ENCODE measurements around the gene MIX23.

The MIX23 gene

DNA sequence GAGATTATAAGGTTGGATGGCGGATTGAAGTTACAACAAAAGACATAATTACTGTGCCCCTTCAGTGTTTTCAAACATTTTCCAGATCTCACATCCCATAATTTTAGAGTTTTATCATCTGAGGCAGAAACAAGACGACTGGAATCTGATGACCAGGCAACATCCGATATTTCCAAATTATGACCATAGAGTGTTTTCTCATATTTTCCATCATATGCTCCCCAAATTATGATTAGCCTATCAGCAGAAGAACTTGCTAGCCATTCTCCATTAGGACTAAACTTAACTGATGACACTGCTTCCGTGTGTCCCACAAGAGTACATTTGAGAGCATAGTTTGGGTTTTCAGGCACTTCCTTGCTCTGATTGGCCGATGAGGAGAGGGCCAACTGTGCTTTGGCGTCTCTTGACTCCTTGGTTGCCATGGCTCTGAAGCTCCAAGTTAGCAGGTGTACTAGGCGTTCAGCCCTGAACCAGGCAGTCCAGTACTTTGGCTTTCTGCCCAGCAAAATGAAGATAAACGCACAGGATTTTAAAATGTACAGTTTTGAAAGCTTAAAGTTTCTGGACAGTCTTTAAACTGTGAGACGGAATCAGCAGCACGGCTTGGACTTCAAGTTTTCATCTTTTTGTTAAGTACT is 32.2 kb upstream of the MIX23 start:
- Histone ChIP-seq H3K27me3 (replicated peaks; ENCODE audit: insufficient read depth, low read length) (no peaks in the 10 kb centered on the region), H3K36me3 (replicated peaks; ENCODE audit: insufficient read depth, low read length) (no peaks in the 10 kb centered on the region), H4K20me1 (ENCODE audit: insufficient read depth, low read length) (no peaks in the 10 kb centered on the region), H3K9me2 (replicated peaks; ENCODE audit: insufficient read depth, low read length) (no peaks in the 10 kb centered on the region), H3K9ac (ENCODE audit: low read length) (peak overlapping the region; percentile 88), H3F3A (ENCODE audit: insufficient read depth, low read length) (peaks cover 24% of the 10 kb centered on the region), H3K79me2 (ENCODE audit: low read length) (peaks cover 36% of the 10 kb centered on the region), H2AFZ (ENCODE audit: low read length) (peak overlapping the region; percentile 63), H3K4me3 (ENCODE audit: low read length) (peak overlapping the region; percentile 76), H3K4me1 (ENCODE audit: low read length) (peaks cover 7% of the 10 kb centered on the region), H3K4me2 (ENCODE audit: low read depth, low read length) (peak overlapping the region; percentile 85), H3K27ac (ENCODE audit: low read length) (peak overlapping the region; percentile 97), H3K9me3 (replicated peaks; ENCODE audit: insufficient read depth, low read length) (no peaks in the 10 kb centered on the region)
- TF ChIP-seq EZH2 (optimal IDR thresholded peaks at IDR 0.05; ENCODE audit: low read depth, low read length): no peak
- peak; percentile 84 for DNase-seq

DNA sequence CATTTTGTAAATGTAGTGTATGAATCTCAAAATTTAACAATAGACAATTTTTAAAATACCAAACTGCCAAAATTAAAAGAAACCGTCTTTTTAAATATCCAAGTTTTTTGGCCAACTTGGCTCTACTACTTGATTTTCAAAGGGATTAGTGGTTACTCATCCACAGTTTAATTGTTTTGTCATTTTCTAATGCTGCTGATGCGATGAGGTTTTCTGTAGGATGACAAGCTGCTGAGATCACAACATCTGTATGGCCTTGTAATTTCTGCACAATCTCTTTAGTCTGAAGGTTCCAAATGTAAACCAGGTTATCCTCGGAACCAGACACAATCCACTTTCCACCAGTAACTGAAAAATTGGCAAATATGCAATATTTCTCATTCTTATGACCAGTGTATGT is 31.4 kb upstream of the MIX23 start:
- Histone ChIP-seq H3K27me3 (replicated peaks; ENCODE audit: insufficient read depth, low read length) (no peaks in the 10 kb centered on the region), H3K27ac (ENCODE audit: low read length) (peak overlapping the region; percentile 97; the same call in 1 of the 2 replicates), H3K9ac (ENCODE audit: low read length) (peak overlapping the region; percentile 88; the same call in 1 of the 2 replicates), H4K20me1 (ENCODE audit: insufficient read depth, low read length) (no peaks in the 10 kb centered on the region), H3K4me2 (ENCODE audit: low read depth, low read length) (peak overlapping the region; percentile 85), H3K9me3 (replicated peaks; ENCODE audit: insufficient read depth, low read length) (no peaks in the 10 kb centered on the region), H3K4me1 (ENCODE audit: low read length) (peaks cover 7% of the 10 kb centered on the region), H2AFZ (ENCODE audit: low read length) (no peak overlapping the region), H3K36me3 (replicated peaks; ENCODE audit: insufficient read depth, low read length) (no peaks in the 10 kb centered on the region), H3F3A (ENCODE audit: insufficient read depth, low read length) (peaks cover 24% of the 10 kb centered on the region), H3K79me2 (ENCODE audit: low read length) (peaks cover 36% of the 10 kb centered on the region), H3K4me3 (ENCODE audit: low read length) (peak overlapping the region; percentile 76), H3K9me2 (replicated peaks; ENCODE audit: insufficient read depth, low read length) (no peaks in the 10 kb centered on the region)
- DNase-seq: no peak
- TF ChIP-seq, protein P1, sequence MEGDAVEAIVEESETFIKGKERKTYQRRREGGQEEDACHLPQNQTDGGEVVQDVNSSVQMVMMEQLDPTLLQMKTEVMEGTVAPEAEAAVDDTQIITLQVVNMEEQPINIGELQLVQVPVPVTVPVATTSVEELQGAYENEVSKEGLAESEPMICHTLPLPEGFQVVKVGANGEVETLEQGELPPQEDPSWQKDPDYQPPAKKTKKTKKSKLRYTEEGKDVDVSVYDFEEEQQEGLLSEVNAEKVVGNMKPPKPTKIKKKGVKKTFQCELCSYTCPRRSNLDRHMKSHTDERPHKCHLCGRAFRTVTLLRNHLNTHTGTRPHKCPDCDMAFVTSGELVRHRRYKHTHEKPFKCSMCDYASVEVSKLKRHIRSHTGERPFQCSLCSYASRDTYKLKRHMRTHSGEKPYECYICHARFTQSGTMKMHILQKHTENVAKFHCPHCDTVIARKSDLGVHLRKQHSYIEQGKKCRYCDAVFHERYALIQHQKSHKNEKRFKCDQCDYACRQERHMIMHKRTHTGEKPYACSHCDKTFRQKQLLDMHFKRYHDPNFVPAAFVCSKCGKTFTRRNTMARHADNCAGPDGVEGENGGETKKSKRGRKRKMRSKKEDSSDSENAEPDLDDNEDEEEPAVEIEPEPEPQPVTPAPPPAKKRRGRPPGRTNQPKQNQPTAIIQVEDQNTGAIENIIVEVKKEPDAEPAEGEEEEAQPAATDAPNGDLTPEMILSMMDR (IDR thresholded peaks at IDR 0.05; ENCODE audit: low read length): no peak
- TF ChIP-seq EZH2phosphoT487 (IDR thresholded peaks at IDR 0.05; ENCODE audit: low read length): no peak
- no peak for TF ChIP-seq EZH2 (optimal IDR thresholded peaks at IDR 0.05; ENCODE audit: low read depth, low read length)

DNA sequence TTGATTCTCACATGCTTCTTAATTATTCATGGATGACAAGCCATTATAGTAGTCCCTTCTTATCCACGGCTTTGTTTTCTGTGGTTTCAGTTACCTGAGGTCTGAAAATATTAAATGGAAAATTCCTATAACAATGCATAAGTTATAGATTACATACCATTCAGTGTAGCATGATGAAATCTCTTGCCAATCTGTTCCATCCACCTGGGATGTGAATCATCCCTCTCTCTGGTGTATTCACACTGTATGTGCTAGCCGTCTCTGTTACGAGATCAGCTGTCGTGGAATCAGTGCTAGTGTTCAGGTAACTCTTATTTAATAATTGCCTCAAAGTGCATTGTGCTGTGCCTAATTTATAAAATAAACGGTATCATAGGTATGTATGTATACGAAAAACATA is 27.6 kb upstream of the MIX23 start:
- Histone ChIP-seq H3K36me3 (replicated peaks; ENCODE audit: insufficient read depth, low read length) (0 out of 2 replicates have a peak, but pooled peaks cover 3% of the 10 kb centered on the region), H3K9ac (ENCODE audit: low read length) (no peak overlapping the region), H3K27me3 (replicated peaks; ENCODE audit: insufficient read depth, low read length) (no peaks in the 10 kb centered on the region), H3K79me2 (ENCODE audit: low read length) (peaks cover 15% of the 10 kb centered on the region; the same call in 1 of the 2 replicates), H3K4me1 (ENCODE audit: low read length) (peaks cover 23% of the 10 kb centered on the region), H3F3A (ENCODE audit: insufficient read depth, low read length) (peaks cover 21% of the 10 kb centered on the region), H4K20me1 (ENCODE audit: insufficient read depth, low read length) (no peaks in the 10 kb centered on the region), H3K9me3 (replicated peaks; ENCODE audit: insufficient read depth, low read length) (no peaks in the 10 kb centered on the region), H3K4me3 (ENCODE audit: low read length) (no peak overlapping the region), H3K27ac (ENCODE audit: low read length) (no peak overlapping the region), H3K9me2 (replicated peaks; ENCODE audit: insufficient read depth, low read length) (no peaks in the 10 kb centered on the region), H2AFZ (ENCODE audit: low read length) (no peak overlapping the region), H3K4me2 (ENCODE audit: low read depth, low read length) (no peak overlapping the region)
- no peak for TF ChIP-seq EZH2 (optimal IDR thresholded peaks at IDR 0.05; ENCODE audit: low read depth, low read length)
- no peak for TF ChIP-seq EZH2phosphoT487 (IDR thresholded peaks at IDR 0.05; ENCODE audit: low read length)
- TF ChIP-seq, protein P1 (IDR thresholded peaks at IDR 0.05; ENCODE audit: low read length): no peak
- no peak for DNase-seq

DNA sequence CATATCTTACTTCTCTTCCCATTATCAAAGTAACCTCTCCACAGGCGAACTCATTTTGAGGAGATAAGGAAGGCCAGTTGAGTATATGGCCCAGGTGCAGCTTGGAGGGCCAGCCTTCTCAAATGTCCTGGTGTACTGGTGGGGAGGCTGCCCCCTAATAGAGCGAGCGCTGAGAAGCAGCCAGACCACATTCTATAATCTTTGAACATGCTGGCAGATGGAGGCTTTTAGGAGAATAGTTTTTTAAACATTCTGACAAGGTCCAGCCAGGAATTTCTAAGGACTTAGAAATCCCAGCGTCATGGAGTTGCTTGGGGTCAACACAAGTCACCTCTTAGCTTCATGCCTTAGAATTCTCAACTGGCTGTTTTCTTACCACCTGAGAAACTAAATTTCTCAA is 27.1 kb upstream of the MIX23 start:
- Histone ChIP-seq H3K4me3 (ENCODE audit: low read length) (no peak overlapping the region), H3K79me2 (ENCODE audit: low read length) (peaks cover 15% of the 10 kb centered on the region; the same call in 1 of the 2 replicates), H3K36me3 (replicated peaks; ENCODE audit: insufficient read depth, low read length) (0 out of 2 replicates have a peak, but pooled peaks cover 3% of the 10 kb centered on the region)

More for the DNA sequence above, 27.1 kb upstream of the MIX23 start:
- Histone ChIP-seq H3K27me3 (replicated peaks; ENCODE audit: insufficient read depth, low read length) (no peaks in the 10 kb centered on the region), H3K9me3 (replicated peaks; ENCODE audit: insufficient read depth, low read length) (no peaks in the 10 kb centered on the region), H2AFZ (ENCODE audit: low read length) (no peak overlapping the region), H3K4me2 (ENCODE audit: low read depth, low read length) (no peak overlapping the region), H3F3A (ENCODE audit: insufficient read depth, low read length) (peaks cover 15% of the 10 kb centered on the region), H4K20me1 (ENCODE audit: insufficient read depth, low read length) (no peaks in the 10 kb centered on the region), H3K9ac (ENCODE audit: low read length) (no peak overlapping the region), H3K4me1 (ENCODE audit: low read length) (peaks cover 28% of the 10 kb centered on the region), H3K9me2 (replicated peaks; ENCODE audit: insufficient read depth, low read length) (no peaks in the 10 kb centered on the region), H3K27ac (ENCODE audit: low read length) (no peak overlapping the region)
- no peak for DNase-seq
- TF ChIP-seq, protein P1 (IDR thresholded peaks at IDR 0.05; ENCODE audit: low read length): no peak
- TF ChIP-seq EZH2 (optimal IDR thresholded peaks at IDR 0.05; ENCODE audit: low read depth, low read length) (no peak), EZH2phosphoT487 (IDR thresholded peaks at IDR 0.05; ENCODE audit: low read length) (no peak)

All from MM.1S (cell line).